Measurements from ENCODE around the gene TIMP1. TPM values are rescaled to one million over a fixed set of nuclear protein-coding genes. Genes with fewer than 3 reads are reported as not detected.

The TIMP1 gene
- total and polyA plus RNA-seq, 10 of the 15 experiments (the other 5 are each of a cell fraction or from before 2014, with no cell fraction given) = 101 to 341 (median 134) TPM

GRCh38 chrX:47595716-47596251, 13.5 kb downstream of the TIMP1 start:
- CTCF ChIA-PET = interaction anchor here (1.5 kb wide), 1 partner anchor 9 kb away, joined by 4 read pairs; no protein-coding TSS in a partner anchor
- no peak overlapping the region for H2AFZ ChIP-seq (ENCODE audit: control insufficient read depth, low read depth, low read length)
- no peaks in the 10 kb centered on the region for H4K20me1 ChIP-seq (ENCODE audit: control insufficient read depth, insufficient read depth)
- TF ChIP-seq ATF7 (IDR thresholded peaks at IDR 0.05; ENCODE audit: low read depth) = no peak
- no peak for TF ChIP-seq RAD51 (IDR thresholded peaks at IDR 0.05)
- TF ChIP-seq RCOR1 (conservative IDR thresholded peaks at IDR 0.05; ENCODE audit: low read depth, low read length) = no peak
- TF ChIP-seq NBN (IDR thresholded peaks at IDR 0.05) = no peak
- TF ChIP-seq FOXK2 (IDR thresholded peaks at IDR 0.05) = no peak
- TF ChIP-seq SMC3 (IDR thresholded peaks at IDR 0.05; ENCODE audit: borderline replicate concordance, low read length) = no peak
- no peak for TF ChIP-seq BMI1 (IDR thresholded peaks at IDR 0.05; ENCODE audit: borderline replicate concordance)
- TF ChIP-seq RFX5 (IDR thresholded peaks at IDR 0.05; ENCODE audit: low read depth, low read length) = no peak
- no peak for DNase-seq (ENCODE audit: low read depth, low spot score)
- intact Hi-C loops (cut with micrococcal nuclease; ENCODE audit: unreplicated experiment) (no loop called here), in situ Hi-C loops (cut with MboI) (no loop called here)
- no peaks in the 10 kb centered on the region for H3K4me1 ChIP-seq (ENCODE audit: control insufficient read depth, insufficient read depth, low read length)
- POLR2A ChIA-PET = no interaction called here
- no peak for FAIRE-seq
- BruUV-seq (replicated peaks) = no TSS peak
- 0% methylated on average over 1 of the region's 1 CpG for WGBS (ENCODE audit: insufficient coverage, insufficient replicate concordance, low lambda C conversion rate, missing lambda C conversion rate)
- no peaks in the 10 kb centered on the region for H3K27me3 ChIP-seq (replicated peaks in 1 of 2; ENCODE audit: control insufficient read depth in 2 of 2, insufficient read depth in 2 of 2, low read length in 1 of 2)
- SMC1A ChIA-PET (ENCODE audit: uncharacterized antibody, unreplicated experiment) = no interaction called here
- no peak for ATAC-seq
- H3K4me3 ChIP-seq = no peak overlapping the region
- no peaks in the 10 kb centered on the region for H3K79me2 ChIP-seq (ENCODE audit: control insufficient read depth, insufficient read depth, low read length)
- RAD21 ChIA-PET (ENCODE audit: unreplicated experiment) = no interaction called here
- H3K27ac ChIP-seq (ENCODE audit: control insufficient read depth, insufficient read depth) = no peak overlapping the region
- H3K9ac ChIP-seq (ENCODE audit: control insufficient read depth, insufficient read depth, low read length) = no peak overlapping the region
- H3K9me3 ChIP-seq (replicated peaks; ENCODE audit: control insufficient read depth, insufficient read depth, low read length) = no peaks in the 10 kb centered on the region; the same call in 2 of the 3 replicates
- no peaks in the 10 kb centered on the region for H3K36me3 ChIP-seq (ENCODE audit: control insufficient read depth in 2 of 2, insufficient read depth in 2 of 2, low read length in 1 of 2)
- H3K4me2 ChIP-seq (ENCODE audit: control insufficient read depth, insufficient read depth) = no peak overlapping the region

- Histone ChIP-seq H3K36me3 (ENCODE audit: control insufficient read depth in 2 of 2, insufficient read depth in 2 of 2, low read length in 1 of 2) (no peaks in the 10 kb centered on the region), H2AFZ (ENCODE audit: control insufficient read depth, low read depth, low read length) (no peak overlapping the region), H4K20me1 (ENCODE audit: control insufficient read depth, insufficient read depth) (no peaks in the 10 kb centered on the region), H3K9me3 (replicated peaks; ENCODE audit: control insufficient read depth, insufficient read depth, low read length) (no peaks in the 10 kb centered on the region; the same call in 2 of the 3 replicates), H3K27ac (ENCODE audit: control insufficient read depth, insufficient read depth) (no peak overlapping the region), H3K4me3 (no peak overlapping the region), H3K9ac (ENCODE audit: control insufficient read depth, insufficient read depth, low read length) (no peak overlapping the region), H3K79me2 (ENCODE audit: control insufficient read depth, insufficient read depth, low read length) (no peaks in the 10 kb centered on the region), H3K4me1 (ENCODE audit: control insufficient read depth, insufficient read depth, low read length) (no peaks in the 10 kb centered on the region), H3K27me3 (replicated peaks in 1 of 2; ENCODE audit: control insufficient read depth in 2 of 2, insufficient read depth in 2 of 2, low read length in 1 of 2) (no peaks in the 10 kb centered on the region), H3K4me2 (ENCODE audit: control insufficient read depth, insufficient read depth) (no peak overlapping the region)
- in situ Hi-C loops (cut with MboI) (no loop called here), intact Hi-C loops (cut with micrococcal nuclease; ENCODE audit: unreplicated experiment) (no loop called here)
- ATAC-seq (no peak), FAIRE-seq (no peak), DNase-seq (ENCODE audit: low read depth, low spot score) (no peak)
- CTCF ChIA-PET = interaction anchor here (1.5 kb wide), 1 partner anchor 9 kb away, joined by 4 read pairs; no protein-coding TSS in a partner anchor
- WGBS (ENCODE audit: insufficient coverage, insufficient replicate concordance, low lambda C conversion rate, missing lambda C conversion rate) = 25% methylated on average over 2 of the region's 2 CpGs
- no TSS peak for BruUV-seq (replicated peaks)
- RAD21 ChIA-PET (ENCODE audit: unreplicated experiment) = no interaction called here
- SMC1A ChIA-PET (ENCODE audit: uncharacterized antibody, unreplicated experiment) = no interaction called here
- POLR2A ChIA-PET = interaction anchor here (0.6 kb wide), 1 partner anchor 132 kb away, joined by 3 read pairs; no protein-coding TSS in a partner anchor
- TF ChIP-seq TCF7 (IDR thresholded peaks at IDR 0.05; ENCODE audit: borderline replicate concordance) = no peak
- no peak for TF ChIP-seq BCL11A (IDR thresholded peaks at IDR 0.05; ENCODE audit: low read depth, low read length)
- TF ChIP-seq YY1 (IDR thresholded peaks at IDR 0.05; ENCODE audit: low read depth, low read length) = no peak
- TF ChIP-seq TCF12 (IDR thresholded peaks at IDR 0.05; ENCODE audit: low read depth, low read length) = no peak
- no peak for TF ChIP-seq SPI1 (IDR thresholded peaks at IDR 0.05; ENCODE audit: borderline replicate concordance, insufficient read depth, low read depth, low read length)
- no peak for TF ChIP-seq IRF3 (IDR thresholded peaks at IDR 0.05)
- TF ChIP-seq ZBTB4 (CRISPR knock-in tag; IDR thresholded peaks at IDR 0.05) = no peak
- TF ChIP-seq PML (IDR thresholded peaks at IDR 0.05; ENCODE audit: low read length) = no peak
- no peak for TF ChIP-seq POLR2A (IDR thresholded peaks at IDR 0.05; ENCODE audit: low read depth, low read length)
These were observed 14.0 kb downstream of the TIMP1 start for GRCh38 chrX:47596256-47596655.

Measured in GM12878 (cell line).